Body of pancreas (tissue), 4 donors: ENCODE results near the gene DNAJC4. TPM values are rescaled to one million over a fixed set of nuclear protein-coding genes. Genes with fewer than 3 reads are reported as not detected.

Experiments
- ATAC-seq: fragments of 150-250 bp; one replicate; pipeline ENCODE4 v1.9.1; 2016
- DNase-seq, 4 donors: peaks; one replicate each; pipeline ENCODE4 v3.0.0-alpha.2; 2019
- H3K27ac ChIP-seq, 4 donors: fragments of 200-600 bp; sonication (generic); 1 replicate in 3 of 4; 2 replicates in 1 of 4; pipeline versions ENCODE4 v1.5.1 to v1.6.1; 2016 to 2019; ENCODE audit warnings: mild to moderate bottlenecking in 1 of 4, mixed read lengths in 1 of 4, moderate library complexity in 1 of 4
- H3K27me3 ChIP-seq, 2 donors: fragments of 200-600 bp; sonication (generic); one replicate each; pipeline ENCODE4 v1.6.0; 2016; ENCODE audit warnings: mild to moderate bottlenecking in 1 of 2
- H3K36me3 ChIP-seq, 2 donors: fragments of 200-600 bp; sonication (generic); replicated peaks in 1 of 2; 2 replicates each; pipeline ENCODE4 v1.5.1; 2016; ENCODE audit warnings: low read depth in 2 of 2; ENCODE audit not compliant: insufficient read depth in 1 of 2
- H3K4me1 ChIP-seq: fragments of 200-600 bp; sonication (generic); one replicate; pipeline ENCODE4 v1.6.0; 2016
- H3K4me3 ChIP-seq, 2 donors: fragments of 200-600 bp; sonication (generic); 1 replicate in 1 of 2; 2 replicates in 1 of 2; pipeline ENCODE4 v1.5.1; 2016 to 2019
- H3K9me3 ChIP-seq, 3 donors: fragments of 200-600 bp; sonication (generic); 1 replicate in 2 of 3; 2 replicates in 1 of 3; pipeline ENCODE4 v1.5.1; 2016
- CTCF ChIP-seq, 7 experiments: fragments of 450-650 bp in 4 of 7; fragments of 200-600 bp in 3 of 7; sonication (generic) in 3 of 7; IDR thresholded peaks; one replicate each; pipeline ENCODE4 v1.5.1; 2016 to 2019; ENCODE audit warnings: antibody characterized with exemption in 7 of 7
- POLR2A ChIP-seq, 3 donors: fragments of 450-650 bp; IDR thresholded peaks; one replicate each; pipeline ENCODE4 v1.6.1; 2016; ENCODE audit warnings: antibody characterized with exemption in 3 of 3, mild to moderate bottlenecking in 2 of 3
- WGBS, 2 donors: methylation state at CpG; one replicate each; pipeline ENCODE4 v1.1.5; 2017; 5-methylcytosine and 5-hydroxymethylcytosine counted together
- intact Hi-C: fragments of 100-400 bp; cut with DNase I; formaldehyde crosslinking; loops from one replicate; pipeline ENCODE4 v1.15.1; 2023
- total RNA-seq, 2 donors: library from RNA; depleted of rRNA; stranded (reverse); fragments of >200 nt; gene quantifications; one replicate each; pipeline ENCODE4 v1.1.0, GENCODE V29; 2016

The DNAJC4 gene
- total RNA-seq, 2 donors from 2014 or later: 23.6 to 56.7 TPM

- no peak overlapping the region for H3K4me3 ChIP-seq
- no peak overlapping the region for H3K27ac ChIP-seq
- 83 to 86% methylated on average over 14 to 16 of the region's 18 CpGs for WGBS, 2 donors
- no peaks in the 10 kb centered on the region for H3K9me3 ChIP-seq
- peaks cover 9% of the 10 kb centered on the region for H3K4me1 ChIP-seq
- no peaks in the 10 kb centered on the region for H3K36me3 ChIP-seq
- no peak for TF ChIP-seq POLR2A (IDR thresholded peaks at IDR 0.05)
- no peak for TF ChIP-seq CTCF (IDR thresholded peaks at IDR 0.05)
- ATAC-seq: no peak
- no peaks in the 10 kb centered on the region for H3K27me3 ChIP-seq
- intact Hi-C loops: loop anchor here (5.0 kb wide), 1 partner anchor 88 kb away; no protein-coding TSS in a partner anchor
- DNase-seq: no peak
Measured at GRCh38 chr11:64208796-64209562, 21.4 kb upstream of the DNAJC4 start.

- Histone ChIP-seq H3K4me1 (peaks cover 4% of the 10 kb centered on the region), H3K4me3 (no peak overlapping the region), H3K9me3 (no peaks in the 10 kb centered on the region), H3K27ac (no peak overlapping the region), H3K27me3 (no peaks in the 10 kb centered on the region), H3K36me3 (no peaks in the 10 kb centered on the region)
- intact Hi-C loops: loop anchor here (5.0 kb wide), 1 partner anchor 88 kb away; no protein-coding TSS in a partner anchor
- ATAC-seq (no peak), DNase-seq (no peak)
- TF ChIP-seq CTCF (IDR thresholded peaks at IDR 0.05) (no peak), POLR2A (IDR thresholded peaks at IDR 0.05) (no peak)
- WGBS, 2 donors: 91 to 95% methylated on average over 8 of the region's 8 CpGs
Measured at GRCh38 chr11:64209563-64209843, 20.8 kb upstream of the DNAJC4 start.

- no peak for ATAC-seq
- Histone ChIP-seq H3K27me3 (no peaks in the 10 kb centered on the region), H3K36me3 (no peaks in the 10 kb centered on the region), H3K9me3 (no peaks in the 10 kb centered on the region), H3K27ac (no peak overlapping the region), H3K4me3 (no peak overlapping the region), H3K4me1 (no peaks in the 10 kb centered on the region)
- no peak for DNase-seq
- intact Hi-C loops: no loop called here
- TF ChIP-seq POLR2A (IDR thresholded peaks at IDR 0.05): no peak
- TF ChIP-seq CTCF (IDR thresholded peaks at IDR 0.05): no peak
- WGBS, 2 donors: 90 to 94% methylated on average over 6 to 24 of the region's 24 CpGs
Measured at GRCh38 chr11:64210301-64211020, 19.9 kb upstream of the DNAJC4 start.

- no peak for DNase-seq
- WGBS, 2 donors: 84 to 89% methylated on average over 7 to 26 of the region's 30 CpGs
Measured at GRCh38 chr11:64211181-64211872, 19.0 kb upstream of the DNAJC4 start.

More at GRCh38 chr11:64211181-64211872, 19.0 kb upstream of the DNAJC4 start:
- no peak for TF ChIP-seq CTCF (IDR thresholded peaks at IDR 0.05)
- no peak for TF ChIP-seq POLR2A (IDR thresholded peaks at IDR 0.05)
- ATAC-seq: no peak
- Histone ChIP-seq H3K4me1 (no peaks in the 10 kb centered on the region), H3K27ac (no peak overlapping the region), H3K36me3 (no peaks in the 10 kb centered on the region), H3K27me3 (no peaks in the 10 kb centered on the region), H3K4me3 (no peak overlapping the region), H3K9me3 (no peaks in the 10 kb centered on the region)
- intact Hi-C loops: no loop called here
